ENCODE measurements around the gene CACNA2D3.

Gene CACNA2D3

GRCh38 chr3:54790051-54790450 lies 667.7 kb downstream of the CACNA2D3 start:
- no peak overlapping the region for H3K4me3 ChIP-seq (ENCODE audit: low read depth, low read length)
- TF ChIP-seq CTCF (IDR thresholded peaks at IDR 0.05; ENCODE audit: insufficient read depth, low read depth, low read length, missing control alignments), result no peak
- DNase-seq (ENCODE audit: low read depth), result no peak

GRCh38 chr3:54791501-54792156 lies 669.3 kb downstream of the CACNA2D3 start:
- H3K4me3 ChIP-seq (ENCODE audit: low read depth, low read length), result no peak overlapping the region
- DNase-seq (ENCODE audit: low read depth), result no peak
- TF ChIP-seq CTCF (IDR thresholded peaks at IDR 0.05; ENCODE audit: insufficient read depth, low read depth, low read length, missing control alignments), result no peak

GRCh38 chr3:54792584-54792983 lies 670.2 kb downstream of the CACNA2D3 start:
- no peak for DNase-seq (ENCODE audit: low read depth)
- no peak overlapping the region for H3K4me3 ChIP-seq (ENCODE audit: low read depth, low read length)
- TF ChIP-seq CTCF (IDR thresholded peaks at IDR 0.05; ENCODE audit: insufficient read depth, low read depth, low read length, missing control alignments), result no peak

- TF ChIP-seq CTCF (IDR thresholded peaks at IDR 0.05; ENCODE audit: insufficient read depth, low read depth, low read length, missing control alignments), result no peak
- no peak for DNase-seq (ENCODE audit: low read depth)
- H3K4me3 ChIP-seq (ENCODE audit: low read depth, low read length), result no peak overlapping the region
Observed at GRCh38 chr3:54793171-54793570, 670.8 kb downstream of the CACNA2D3 start.

GRCh38 chr3:54797111-54797510 lies 674.8 kb downstream of the CACNA2D3 start:
- H3K4me3 ChIP-seq (ENCODE audit: low read depth, low read length), result no peak overlapping the region
- TF ChIP-seq CTCF (IDR thresholded peaks at IDR 0.05; ENCODE audit: insufficient read depth, low read depth, low read length, missing control alignments), result no peak
- no peak for DNase-seq (ENCODE audit: low read depth)

GRCh38 chr3:54800478-54800877 lies 678.1 kb downstream of the CACNA2D3 start:
- DNase-seq (ENCODE audit: low read depth), result no peak
- no peak overlapping the region for H3K4me3 ChIP-seq (ENCODE audit: low read depth, low read length)
- no peak for TF ChIP-seq CTCF (IDR thresholded peaks at IDR 0.05; ENCODE audit: insufficient read depth, low read depth, low read length, missing control alignments)

GRCh38 chr3:54801977-54802376 lies 679.6 kb downstream of the CACNA2D3 start:
- H3K4me3 ChIP-seq (ENCODE audit: low read depth, low read length), result no peak overlapping the region
- no peak for DNase-seq (ENCODE audit: low read depth)
- TF ChIP-seq CTCF (IDR thresholded peaks at IDR 0.05; ENCODE audit: insufficient read depth, low read depth, low read length, missing control alignments), result no peak
